HG03442 (cell line): ENCODE results near the gene ZDHHC15.
"Not testable (repeated sequence)": the region's sequence is repeated elsewhere in the genome, so short reads cannot be mapped to it uniquely, and the experiment has no call there.

Experiments used
- ATAC-seq: cut with Tn5 transposase; IDR thresholded peaks from one replicate; pipeline ENCODE4 v1.9.1; 2021; ENCODE audit warnings: mild to moderate bottlenecking, moderate library complexity; ENCODE audit not compliant: unreplicated experiment

ZDHHC15 gene, protein sequence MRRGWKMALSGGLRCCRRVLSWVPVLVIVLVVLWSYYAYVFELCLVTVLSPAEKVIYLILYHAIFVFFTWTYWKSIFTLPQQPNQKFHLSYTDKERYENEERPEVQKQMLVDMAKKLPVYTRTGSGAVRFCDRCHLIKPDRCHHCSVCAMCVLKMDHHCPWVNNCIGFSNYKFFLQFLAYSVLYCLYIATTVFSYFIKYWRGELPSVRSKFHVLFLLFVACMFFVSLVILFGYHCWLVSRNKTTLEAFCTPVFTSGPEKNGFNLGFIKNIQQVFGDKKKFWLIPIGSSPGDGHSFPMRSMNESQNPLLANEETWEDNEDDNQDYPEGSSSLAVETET

DNA sequence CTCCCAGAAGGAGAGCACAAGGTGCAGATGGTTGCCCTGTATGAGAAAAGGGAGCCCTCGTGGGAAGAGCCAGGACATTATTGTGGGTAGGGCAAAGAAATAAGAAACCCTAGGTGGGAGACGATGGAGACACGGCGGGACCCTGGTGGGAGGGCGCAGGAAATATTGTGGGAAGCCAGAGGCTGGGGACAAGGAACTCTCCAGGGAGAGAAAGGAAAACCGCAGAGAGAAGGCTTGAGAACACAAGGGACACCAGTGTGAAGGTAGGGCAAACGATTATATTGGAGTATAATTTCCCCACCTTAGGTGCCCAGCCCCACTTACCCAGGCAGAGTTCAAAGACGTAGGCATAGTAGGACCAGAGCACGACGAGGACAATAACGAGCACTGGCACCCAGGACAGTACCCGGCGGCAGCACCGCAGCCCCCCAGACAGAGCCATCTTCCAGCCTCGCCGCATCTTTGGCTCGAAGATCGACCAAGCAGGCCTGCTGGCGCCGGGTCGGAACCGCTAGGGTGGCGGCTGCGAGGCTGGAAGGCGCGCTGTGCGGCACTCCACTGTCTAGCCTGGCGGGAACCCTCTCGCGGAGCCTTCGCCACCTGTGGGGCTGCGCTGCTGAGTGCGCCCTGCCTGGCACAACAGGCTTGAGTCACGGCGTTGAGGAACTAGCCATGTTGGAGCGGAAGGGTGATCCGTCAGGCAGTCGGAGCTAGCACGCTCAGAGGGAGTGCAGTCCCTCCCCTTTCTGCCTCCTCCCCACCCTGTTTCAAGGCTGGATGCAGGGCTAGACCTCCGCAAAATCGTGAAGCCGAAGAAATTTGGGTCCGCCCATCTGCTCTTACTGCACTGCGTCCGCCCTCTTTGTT, at the start of gene ZDHHC15:
ZDHHC15 (minus strand) TSS at position 473 of the 867 bp plus-strand sequence; CDS start at position 460, 13 bp downstream.
- peak; percentile 43 for ATAC-seq

DNA sequence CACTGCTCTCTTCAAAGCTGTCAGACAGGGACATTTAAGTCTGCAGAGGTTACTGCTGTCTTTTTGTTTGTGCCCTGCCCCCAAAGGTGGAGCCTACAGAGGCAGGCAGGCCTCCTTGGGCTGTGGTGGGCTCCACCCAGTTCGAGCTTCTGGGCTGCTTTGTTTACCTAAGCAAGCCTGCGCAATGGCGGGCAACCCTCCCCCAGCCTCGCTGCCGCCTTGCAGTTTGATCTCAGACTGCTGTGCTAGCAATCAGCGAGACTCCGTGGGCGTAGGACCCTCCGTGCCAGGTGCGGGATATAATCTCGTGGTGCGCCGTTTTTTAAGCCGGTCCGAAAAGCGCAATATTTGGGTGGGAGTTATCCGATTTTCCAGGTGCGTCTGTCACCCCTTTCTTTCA, 37.7 kb upstream of the ZDHHC15 start:
- ATAC-seq, result not testable (repeated sequence)

DNA sequence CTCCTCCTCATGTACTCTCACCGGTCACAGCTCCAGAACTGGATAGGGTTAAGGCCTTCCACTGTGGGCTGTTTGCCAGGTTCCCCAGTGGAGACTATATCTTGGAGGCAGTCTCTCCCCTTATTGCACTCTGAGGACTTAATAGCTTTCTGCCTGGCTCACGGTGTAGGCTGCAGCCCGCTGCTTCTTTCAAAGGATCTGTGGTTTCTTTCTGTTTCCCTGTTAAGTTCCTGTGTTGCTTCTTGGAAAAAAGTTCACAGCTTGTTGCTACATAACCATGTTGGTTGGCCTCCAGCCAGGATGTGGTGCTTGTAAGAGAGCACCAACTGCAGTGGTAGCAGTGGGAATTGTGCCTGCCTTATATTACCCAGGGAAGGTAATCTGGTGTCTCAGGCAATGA, 24.9 kb upstream of the ZDHHC15 start:
- no peak for ATAC-seq

DNA sequence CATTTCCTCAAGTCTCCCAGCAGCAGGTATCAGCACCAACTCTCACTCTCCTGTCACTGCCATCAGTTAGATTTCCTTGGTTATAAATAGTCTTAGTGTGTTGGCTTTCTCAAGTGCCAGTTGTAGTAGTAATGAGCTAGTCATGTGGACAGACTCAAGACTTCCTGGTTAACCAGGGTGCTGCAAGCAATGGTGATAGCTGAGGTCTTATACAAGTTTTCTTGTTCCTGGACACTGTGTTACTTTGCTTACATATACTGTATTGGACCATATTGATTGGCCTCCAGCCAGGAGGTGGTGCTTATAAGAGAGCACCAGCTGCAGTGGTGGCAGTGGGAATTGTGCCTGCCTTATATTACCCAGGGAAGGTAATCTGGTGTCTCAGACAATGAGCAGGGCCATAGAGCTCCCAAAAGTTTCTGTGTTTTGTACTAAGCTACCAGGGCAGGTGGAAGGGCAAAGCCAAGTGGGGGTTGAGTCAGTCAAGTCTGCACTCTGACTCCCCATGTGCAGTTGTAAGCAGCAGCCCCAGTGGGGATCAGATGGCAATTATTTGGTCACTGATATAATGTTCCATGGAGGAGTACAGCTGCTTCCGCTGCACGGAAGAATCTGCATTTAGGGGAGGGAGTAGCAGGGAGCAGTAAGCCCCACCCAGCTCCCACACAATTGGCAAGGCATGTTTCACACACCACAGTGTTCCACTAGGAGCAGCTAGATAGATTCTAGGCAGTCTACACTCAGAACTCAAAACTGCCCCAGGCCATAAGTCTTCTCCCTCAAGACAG, 24.1 kb upstream of the ZDHHC15 start:
- no peak for ATAC-seq

DNA sequence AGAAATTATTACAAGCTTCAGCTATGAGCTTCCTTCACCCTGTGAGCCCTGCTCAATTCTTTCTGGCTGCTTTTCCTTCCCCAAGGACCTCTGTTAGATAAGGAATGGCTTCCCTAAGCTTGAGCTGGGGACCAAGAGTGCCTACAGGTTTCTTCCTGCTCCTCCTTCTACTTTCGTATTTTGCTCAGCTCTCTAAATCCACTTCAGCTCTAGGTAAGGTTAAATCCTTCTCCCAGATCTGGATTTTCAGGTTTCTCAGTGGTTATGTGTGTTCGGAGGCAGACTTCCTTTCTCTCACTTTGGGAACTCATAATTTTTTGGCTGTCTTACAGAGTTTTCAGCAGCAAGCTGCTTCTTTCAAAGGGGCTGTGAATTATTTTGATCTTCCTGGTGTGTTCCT, 21.9 kb upstream of the ZDHHC15 start:
- ATAC-seq, result no peak

DNA sequence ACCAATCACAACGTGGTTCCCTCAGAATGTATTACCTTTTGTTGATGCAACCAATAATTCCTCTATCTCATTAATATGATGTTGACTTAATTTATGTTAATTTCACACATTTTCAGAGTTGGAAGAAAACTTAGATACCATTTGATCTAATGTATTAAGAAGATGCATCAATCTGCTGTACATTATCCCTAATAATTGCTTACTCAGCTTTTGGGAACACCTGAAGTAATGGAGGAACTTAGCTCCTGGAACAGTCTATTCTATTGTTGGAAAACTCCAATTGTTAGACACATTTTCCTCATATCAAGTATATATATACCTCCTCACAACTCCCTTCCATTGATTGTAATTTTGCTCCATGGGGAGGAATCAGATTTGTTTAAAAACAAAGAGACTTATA, 38.9 kb downstream of the ZDHHC15 start:
- ATAC-seq, result no peak

DNA sequence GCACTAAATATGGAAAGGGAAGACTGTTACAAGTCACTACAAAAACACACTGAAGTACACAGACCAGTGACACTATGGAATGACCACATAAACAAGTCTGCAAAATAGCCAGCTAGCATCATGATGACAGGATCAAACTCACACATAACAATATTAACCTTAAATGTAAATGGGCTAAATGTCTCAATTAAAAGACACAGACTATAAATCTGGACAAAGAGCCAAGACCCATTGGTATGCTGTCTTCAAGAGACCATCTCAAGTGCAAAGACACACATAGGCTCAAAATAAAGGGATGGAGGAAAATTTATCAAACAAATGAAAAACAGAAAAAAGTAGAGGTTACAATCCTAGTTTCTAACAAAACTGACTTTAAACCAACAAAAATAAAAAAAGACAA, 61.1 kb downstream of the ZDHHC15 start:
- ATAC-seq, result not testable (repeated sequence)

DNA sequence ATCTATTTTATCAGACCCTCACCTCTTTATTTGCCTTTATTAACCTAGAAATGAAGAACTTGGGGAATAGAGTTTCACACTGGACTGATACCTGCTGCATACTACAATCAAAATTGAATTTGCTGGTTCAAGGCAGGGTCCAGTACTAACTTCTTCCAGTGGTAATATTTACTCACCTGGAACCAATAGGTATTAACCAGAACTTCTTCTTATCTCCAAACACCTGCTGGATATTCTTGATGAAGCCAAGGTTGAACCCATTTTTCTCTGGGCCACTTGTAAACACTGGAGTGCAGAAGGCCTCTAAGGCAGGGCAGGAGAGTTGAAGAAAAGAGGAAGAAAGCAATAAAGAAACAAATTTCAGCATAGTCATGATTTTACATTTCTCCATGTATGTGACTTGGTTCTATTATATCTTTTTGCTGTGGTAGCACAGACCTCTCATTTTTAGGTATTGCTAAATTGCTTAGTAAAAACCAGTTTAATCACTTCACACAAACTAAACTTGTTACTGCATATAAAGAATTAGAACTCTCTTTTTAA, 101.1 kb downstream of the ZDHHC15 start:
- ATAC-seq, result no peak

DNA sequence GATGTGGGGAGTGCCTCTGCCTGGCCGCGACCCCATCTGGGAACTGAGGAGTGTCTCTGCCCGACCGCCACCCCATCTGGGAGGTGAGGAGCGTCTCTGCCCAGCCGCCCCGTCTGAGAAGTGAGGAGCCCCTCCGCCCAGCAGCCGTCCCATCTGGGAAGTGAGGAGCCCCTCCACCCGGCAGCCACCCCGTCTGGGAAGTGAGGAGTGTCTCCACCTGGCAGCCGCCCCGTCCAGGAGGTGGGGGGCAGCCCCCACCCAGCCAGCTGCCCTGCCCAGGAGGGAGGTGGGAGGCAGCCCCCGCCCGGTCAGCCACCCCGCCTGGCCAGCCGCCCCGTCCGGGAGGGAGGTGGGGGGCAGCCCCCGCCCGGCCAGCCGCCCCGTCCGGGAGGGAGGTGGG, 115.7 kb downstream of the ZDHHC15 start:
- not testable (repeated sequence) for ATAC-seq

DNA sequence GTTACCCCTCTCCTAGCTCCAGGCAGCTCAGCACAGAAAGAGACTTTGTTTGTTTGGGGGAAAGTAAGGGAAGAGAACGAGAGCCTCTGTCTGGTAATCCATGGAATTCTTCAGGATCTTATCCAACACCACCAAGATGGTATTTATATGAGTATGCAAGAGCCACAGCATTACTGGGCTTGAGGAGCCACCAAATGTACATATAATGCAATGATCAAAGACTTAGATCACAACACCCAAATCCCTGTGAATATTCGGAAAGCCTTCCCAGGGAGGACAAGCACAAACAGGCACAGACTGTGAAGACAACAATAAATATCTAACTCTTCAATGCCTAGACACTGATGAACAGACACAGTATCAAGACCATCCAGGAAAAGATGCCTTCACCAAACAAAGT, 132.4 kb downstream of the ZDHHC15 start:
- no peak for ATAC-seq

DNA sequence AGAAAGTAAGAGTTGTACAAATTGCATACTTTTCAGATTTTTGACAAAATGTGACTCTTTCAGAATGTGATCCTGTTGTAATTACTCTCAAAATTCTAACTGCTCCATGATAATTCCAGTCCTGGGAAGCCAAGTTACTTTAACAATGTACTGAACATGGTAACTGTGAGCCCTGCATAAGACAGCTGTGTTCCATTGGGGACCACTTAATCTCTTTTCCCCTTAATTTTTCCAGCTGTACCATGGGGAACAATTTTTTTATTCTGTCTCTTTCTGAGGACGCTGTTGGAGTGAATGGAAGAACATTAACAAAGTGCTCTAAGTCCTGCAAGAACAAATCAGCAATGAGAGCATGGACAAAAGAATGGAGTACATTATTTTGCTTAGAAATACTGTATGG, 153.1 kb downstream of the ZDHHC15 start:
- no peak for ATAC-seq

DNA sequence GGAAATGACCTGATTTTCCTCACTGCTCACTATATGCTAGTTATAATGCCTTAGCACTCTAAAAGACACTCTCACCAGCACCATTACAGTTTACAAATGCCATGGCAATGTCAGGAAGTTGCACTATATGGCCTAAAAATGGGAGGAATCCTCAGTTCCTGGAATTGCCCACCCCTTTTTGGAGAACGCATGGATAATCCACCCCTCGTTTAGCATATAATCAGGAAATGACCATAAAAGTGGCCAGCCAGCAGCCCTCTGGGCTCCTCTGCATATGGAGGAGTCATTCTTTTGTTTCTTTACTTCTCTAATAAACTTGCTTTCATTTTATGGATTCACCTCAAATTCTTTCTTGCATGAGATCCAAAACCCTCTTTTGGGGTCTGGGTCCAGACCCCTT, 156.0 kb downstream of the ZDHHC15 start:
- ATAC-seq, result no peak

DNA sequence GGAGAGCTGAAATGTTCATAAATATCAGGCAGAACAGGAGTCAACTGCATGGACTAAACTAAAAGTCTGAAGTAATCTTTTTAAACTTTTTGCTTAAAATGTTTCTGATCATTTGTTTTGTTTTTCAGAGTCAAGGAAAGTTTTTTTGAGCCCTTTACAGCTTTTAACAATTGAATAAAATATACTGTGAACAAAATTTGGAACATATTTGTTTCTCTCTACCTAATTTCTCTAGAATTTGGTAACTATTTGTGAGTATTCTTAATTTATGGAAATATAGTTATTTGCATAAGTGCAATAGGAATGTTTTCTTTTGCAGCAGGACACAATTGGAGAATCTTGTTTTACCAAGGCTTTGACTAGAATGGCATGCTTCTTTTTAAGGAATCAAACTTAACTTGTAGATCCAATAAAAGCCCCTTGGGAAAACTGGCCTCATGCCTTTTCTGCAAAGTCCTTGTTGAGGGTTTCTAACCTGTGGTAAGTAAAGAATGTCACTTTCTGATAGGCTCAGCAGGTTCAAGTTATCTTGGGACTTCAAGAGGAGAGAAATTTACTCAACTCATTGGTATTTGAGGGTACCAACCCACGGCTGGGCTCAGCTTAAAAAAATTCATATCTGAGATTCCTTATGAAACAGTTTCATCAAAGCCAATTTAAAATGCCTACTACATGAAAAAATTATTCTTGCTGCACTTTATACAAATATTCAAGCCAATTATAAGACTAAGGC, 157.4 kb downstream of the ZDHHC15 start:
- no peak for ATAC-seq

DNA sequence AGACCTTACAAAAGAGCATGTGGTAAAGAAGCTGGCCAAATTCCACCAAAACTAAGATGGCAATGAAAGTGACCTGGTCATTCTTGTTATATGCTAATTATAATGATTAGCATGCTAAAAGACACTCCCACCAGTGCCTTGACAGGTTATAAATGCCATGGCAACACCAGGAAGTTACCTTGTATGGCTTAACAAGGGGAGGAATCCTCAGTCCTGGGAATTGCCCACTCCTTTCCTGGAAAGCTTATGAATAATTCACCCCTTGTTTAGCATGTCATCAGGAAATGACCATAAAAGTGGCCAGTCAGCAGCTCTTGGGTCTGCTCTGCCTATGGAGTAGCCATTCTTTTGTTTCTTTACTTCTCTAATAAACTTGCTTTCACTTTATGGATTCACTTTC, 161.0 kb downstream of the ZDHHC15 start:
- no peak for ATAC-seq

DNA sequence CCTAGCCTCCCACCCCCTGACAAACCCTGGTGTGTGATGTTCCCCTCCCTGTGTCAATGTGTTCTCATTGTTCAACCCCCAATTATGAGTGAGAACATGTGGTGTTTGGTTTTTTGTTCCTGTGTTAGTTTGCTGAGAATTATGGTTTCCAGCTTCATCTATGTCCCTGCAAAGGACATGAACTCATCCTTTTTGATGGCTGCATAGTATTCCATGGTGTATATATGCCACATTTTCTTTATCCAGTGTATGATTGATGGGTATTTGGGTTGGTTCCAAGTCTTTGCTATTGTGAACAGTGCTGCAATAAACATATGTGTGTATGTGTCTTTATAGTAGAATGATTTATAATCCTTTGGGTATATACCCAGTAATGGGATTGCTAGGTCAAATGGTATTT, 174.2 kb downstream of the ZDHHC15 start:
- not testable (repeated sequence) for ATAC-seq

DNA sequence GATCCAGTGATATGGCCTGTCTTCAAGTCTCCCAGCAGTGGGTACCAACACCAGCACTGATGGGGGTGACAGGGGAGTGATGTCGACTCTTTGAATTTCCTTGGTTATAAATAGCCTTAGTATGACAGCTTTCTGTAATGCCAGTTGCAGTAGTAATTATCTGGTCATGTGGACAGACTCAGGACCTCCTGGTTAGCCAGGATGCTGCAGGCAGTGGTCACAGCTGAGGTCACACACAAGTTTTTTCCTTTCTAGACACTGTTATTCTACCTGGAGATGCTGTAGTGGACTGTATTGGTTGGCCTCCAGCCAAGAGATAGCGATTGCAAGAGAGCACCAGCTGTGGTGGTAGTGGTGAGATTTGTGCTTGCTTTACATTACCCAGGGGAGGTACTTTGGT, 185.3 kb downstream of the ZDHHC15 start:
- no peak for ATAC-seq

DNA sequence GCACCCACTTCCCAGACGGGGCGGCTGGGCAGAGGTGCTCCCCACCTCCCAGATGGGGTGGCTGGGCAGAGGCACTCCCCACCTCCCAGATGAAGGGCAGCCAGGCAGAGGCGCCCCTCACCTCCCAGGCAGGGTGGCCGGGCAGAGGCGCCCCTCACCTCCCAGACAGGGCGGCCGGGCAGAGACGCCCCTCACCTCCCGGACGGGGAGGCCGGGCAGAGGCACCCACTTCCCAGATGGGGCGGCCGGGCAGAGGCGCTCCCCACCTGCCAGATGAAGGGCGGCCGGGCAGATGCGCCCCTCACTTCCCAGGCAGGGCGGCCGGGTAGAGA, 187.7 kb downstream of the ZDHHC15 start:
- no peak for ATAC-seq

DNA sequence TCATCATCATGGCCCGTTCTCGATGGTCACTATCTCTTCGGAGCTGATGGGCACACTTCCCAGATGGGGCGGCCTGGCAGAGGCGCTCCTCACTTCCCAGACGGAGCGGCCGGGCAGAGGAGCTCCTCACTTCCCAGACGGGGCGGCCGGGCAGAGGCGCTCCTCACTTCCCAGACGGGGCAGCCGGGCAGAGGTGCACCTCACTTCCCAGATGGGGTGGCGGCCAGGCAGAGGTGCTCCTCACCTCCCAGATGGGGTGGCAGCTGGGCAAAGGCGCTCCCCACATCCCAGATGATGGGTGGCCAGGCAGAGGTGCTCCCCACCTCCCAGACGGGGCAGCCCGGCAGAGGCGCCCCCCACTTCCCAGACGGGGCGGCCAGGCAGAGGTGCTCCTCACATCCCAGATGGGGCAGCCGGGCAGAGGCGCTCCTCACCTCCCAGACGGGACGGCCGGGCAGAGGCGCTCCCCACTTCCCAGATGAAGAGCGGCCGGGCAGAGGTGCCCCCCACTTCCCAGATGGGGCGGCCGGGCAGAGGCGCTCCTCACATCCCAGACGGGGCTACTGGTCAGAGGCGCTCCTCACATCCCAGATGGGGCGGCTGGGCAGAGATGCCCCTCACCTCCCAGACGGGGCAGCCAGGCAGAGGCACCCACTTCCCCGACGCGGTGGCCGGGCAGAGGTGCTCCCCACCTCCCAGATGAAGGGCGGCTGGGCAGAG, 188.3 kb downstream of the ZDHHC15 start:
- not testable (repeated sequence) for ATAC-seq

DNA sequence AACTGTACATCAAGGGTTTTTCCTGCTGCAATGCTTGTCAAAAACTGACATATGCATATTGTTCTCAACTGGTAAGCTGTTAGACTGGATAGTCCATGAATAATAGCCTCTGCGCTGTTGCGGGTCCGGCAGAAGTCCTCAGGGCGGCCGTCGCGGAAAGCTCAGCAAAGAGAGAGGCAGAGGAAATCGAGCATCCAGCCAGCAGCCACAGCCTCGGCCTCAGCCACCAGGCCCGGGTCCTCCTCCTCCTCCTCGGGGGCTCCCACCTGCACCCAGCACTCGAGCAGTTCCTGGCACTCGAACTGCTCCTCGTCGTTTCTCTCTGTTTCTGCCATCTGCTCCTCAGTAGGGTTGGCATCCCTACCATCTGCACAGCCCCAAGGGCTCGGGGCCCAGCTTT, 195.2 kb downstream of the ZDHHC15 start:
- ATAC-seq, result no peak
